ENCODE results near the gene SLC40A1.

DNA sequence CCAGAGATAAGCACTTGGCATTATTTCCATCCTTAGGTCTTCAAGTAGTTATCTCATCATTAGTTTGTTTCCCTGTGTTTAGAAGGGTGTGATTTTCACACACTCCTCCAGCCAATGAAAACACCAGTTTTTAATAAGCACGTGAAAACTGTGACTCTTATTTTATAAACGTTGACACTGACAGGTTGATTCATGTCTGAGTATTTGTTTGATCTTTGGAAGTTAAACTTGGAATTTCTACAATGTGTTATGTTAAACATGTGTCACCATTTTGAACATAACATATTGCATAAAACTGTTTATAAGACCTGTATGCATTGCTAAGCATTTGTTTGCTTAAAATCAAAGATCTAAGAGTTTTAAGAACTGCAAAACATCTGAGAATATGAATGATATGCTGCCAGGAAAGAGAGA lies 27.6 kb downstream of the SLC40A1 start:
- TF ChIP-seq POLR2A (IDR thresholded peaks at IDR 0.05; ENCODE audit: low read depth, low read length) (no peak), POLR2AphosphoS5 (IDR thresholded peaks at IDR 0.05; ENCODE audit: low read depth, low read length) (no peak), TAF1 (IDR thresholded peaks at IDR 0.05; ENCODE audit: borderline replicate concordance, low read depth, low read length) (no peak)
